HG03095 (cell line): ENCODE data around the gene STX11.
"Not testable (repeated sequence)": the region's sequence is repeated elsewhere in the genome, so short reads cannot be mapped to it uniquely, and the experiment has no call there.

ENCODE experiments used
- ATAC-seq: cut with Tn5 transposase; IDR thresholded peaks from one replicate; pipeline ENCODE4 v1.9.1; 2021; ENCODE audit warnings: moderate library complexity; ENCODE audit not compliant: unreplicated experiment

Gene STX11

GRCh38 chr6:144149894-144150709 is at the start of gene STX11:
Gene STX11 (plus strand): TSS chr6:144150517. CDS start chr6:144186628, 36,111 bp downstream.
- ATAC-seq = peak; percentile 62

GRCh38 chr6:144103026-144103563 is 47.2 kb upstream of the STX11 start:
- ATAC-seq = no peak

- ATAC-seq = no peak
Measured at GRCh38 chr6:144104488-144104887, 45.8 kb upstream of the STX11 start.

- ATAC-seq = peak; percentile 76
Measured at GRCh38 chr6:144104898-144105487, 45.3 kb upstream of the STX11 start.

- no peak for ATAC-seq
Measured at GRCh38 chr6:144106206-144106605, 44.1 kb upstream of the STX11 start.

- ATAC-seq = no peak
Measured at GRCh38 chr6:144110210-144110609, 40.1 kb upstream of the STX11 start.

GRCh38 chr6:144113366-144113765 is 37.0 kb upstream of the STX11 start:
- no peak for ATAC-seq

GRCh38 chr6:144115219-144115618 is 35.1 kb upstream of the STX11 start:
- ATAC-seq = no peak

- no peak for ATAC-seq
Measured at GRCh38 chr6:144119376-144119775, 30.9 kb upstream of the STX11 start.

- ATAC-seq = no peak
Measured at GRCh38 chr6:144122861-144123260, 27.5 kb upstream of the STX11 start.

- ATAC-seq = no peak
Measured at GRCh38 chr6:144123421-144123820, 26.9 kb upstream of the STX11 start.

GRCh38 chr6:144123836-144124235 is 26.5 kb upstream of the STX11 start:
- no peak for ATAC-seq

- no peak for ATAC-seq
Measured at GRCh38 chr6:144127097-144127496, 23.2 kb upstream of the STX11 start.

- ATAC-seq = no peak
Measured at GRCh38 chr6:144129469-144129868, 20.8 kb upstream of the STX11 start.

GRCh38 chr6:144131248-144131709 is 19.0 kb upstream of the STX11 start:
- no peak for ATAC-seq

- not testable (repeated sequence) for ATAC-seq
Measured at GRCh38 chr6:144132167-144132690, 18.1 kb upstream of the STX11 start.

- no peak for ATAC-seq
Measured at GRCh38 chr6:144133225-144133821, 17.0 kb upstream of the STX11 start.

- ATAC-seq = no peak
Measured at GRCh38 chr6:144134176-144134575, 16.1 kb upstream of the STX11 start.

GRCh38 chr6:144134737-144135136 is 15.6 kb upstream of the STX11 start:
- no peak for ATAC-seq

- no peak for ATAC-seq
Measured at GRCh38 chr6:144138542-144138941, 11.8 kb upstream of the STX11 start.

GRCh38 chr6:144139817-144140216 is 10.5 kb upstream of the STX11 start:
- no peak for ATAC-seq
